Activated T-helper 1 cell treated with anti-CD3 and anti-CD28 coated beads, Interleukin-2, amount 50 U/mL, for 16 hours (primary cell): Measurements from ENCODE around the gene CBY3.
"Not testable (repeated sequence)": the region's sequence is repeated elsewhere in the genome, so short reads cannot be mapped to it uniquely, and the experiment has no call there.

Experiments
- DNase-seq, 2 donors: peaks; one replicate each; pipeline ENCODE4 v3.0.0-alpha.2; 2020; ENCODE audit warnings: low read depth in 1 of 2, low spot score in 1 of 2

Gene CBY3

DNA sequence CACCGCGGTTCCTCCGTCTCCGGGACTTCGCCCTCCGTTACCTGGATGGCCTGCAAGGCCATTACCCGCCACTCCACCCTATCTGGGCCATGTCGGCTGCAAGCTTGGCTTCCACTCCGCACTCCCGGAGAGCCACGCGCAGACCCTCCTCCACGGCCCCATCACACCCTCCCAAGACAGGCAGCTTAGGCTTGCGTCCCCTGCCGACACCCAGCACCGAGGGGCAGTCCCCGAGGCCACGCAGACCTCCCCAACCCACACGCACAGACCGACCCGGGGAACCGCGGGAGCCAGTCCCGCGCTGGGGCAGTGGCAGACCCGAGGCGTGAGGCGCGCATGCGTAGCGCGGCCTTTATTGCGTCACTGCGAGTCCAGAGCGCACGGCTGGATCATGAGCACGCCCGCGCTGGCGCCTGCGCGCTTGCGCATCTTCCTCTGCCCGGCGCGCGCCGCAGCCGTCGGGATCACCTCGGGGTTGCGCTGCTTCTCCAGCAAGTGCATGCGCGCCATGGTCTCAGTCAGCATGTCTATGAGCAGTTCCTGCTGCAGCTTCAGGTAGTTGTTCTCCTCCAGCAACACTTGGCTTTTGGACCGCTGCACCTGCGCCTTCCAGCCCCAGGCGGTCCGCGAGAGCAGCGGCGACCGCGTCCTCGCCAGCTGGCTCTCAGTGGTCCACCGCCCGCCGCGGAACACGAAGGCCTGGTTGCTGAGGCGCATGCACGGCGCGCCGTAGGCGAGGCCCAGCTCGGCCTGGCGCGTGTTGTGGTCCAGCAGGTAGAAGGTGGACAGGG lies 2.4 kb downstream of the CBY3 start:
- peak; percentile 85 to 92 for DNase-seq

- peak in 1 of 2 donors; percentile 19 for DNase-seq
Observed at GRCh38 chr5:179668391-179668790, 12.4 kb downstream of the CBY3 start.

DNA sequence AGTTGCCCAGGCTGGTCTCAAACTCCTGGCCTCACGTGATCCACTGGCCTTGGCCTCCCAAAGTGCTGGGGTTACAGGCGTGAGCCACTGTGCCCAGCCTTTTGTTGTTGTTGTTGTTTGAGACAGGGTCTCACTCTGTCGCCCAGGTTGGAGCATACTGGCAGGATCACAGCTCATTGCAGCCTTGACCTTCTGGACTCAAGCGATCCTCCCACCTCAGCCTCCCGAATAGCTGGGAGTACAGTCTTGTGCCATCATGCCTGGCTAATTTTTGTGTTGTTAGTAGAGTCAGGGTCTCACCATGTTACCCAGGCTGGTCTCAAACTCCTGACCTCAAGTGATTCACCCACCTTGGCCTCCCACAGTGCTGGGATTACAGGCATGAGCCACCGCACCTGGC lies 19.2 kb downstream of the CBY3 start:
- not testable (repeated sequence) for DNase-seq

DNA sequence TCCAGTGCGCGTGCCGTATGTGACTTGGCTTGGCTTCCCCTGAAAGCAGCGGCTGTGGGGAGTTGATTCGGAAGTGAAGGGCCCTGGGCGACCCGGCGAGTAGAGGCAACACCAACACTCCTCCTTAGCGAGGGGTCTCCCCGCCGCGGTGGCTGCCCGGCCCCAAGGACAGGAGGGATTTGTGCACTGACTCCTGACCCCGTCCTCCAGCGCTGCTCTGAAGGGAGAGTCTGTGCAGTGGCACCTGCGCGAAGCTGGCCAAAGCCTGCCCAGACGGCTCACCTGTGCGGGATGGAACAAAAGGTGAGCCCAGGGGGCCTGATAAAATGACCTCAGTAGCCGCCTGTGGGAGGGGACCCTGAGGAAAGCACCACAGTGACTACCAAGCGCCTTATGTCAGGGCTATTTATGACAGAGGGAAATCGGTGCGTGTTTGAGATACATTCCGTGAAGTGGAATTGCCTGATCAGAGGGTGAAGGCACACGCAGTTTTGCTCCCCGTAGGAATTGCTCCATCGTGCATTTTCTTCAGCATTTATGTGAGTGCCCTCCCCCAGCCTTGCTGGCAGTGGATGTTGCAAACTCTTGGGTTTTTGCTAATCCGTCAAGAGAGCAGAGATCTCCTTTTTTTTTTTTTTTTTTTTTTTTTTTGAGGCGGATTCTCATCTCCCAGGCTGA lies 22.5 kb downstream of the CBY3 start:
- not testable (repeated sequence) for DNase-seq

DNA sequence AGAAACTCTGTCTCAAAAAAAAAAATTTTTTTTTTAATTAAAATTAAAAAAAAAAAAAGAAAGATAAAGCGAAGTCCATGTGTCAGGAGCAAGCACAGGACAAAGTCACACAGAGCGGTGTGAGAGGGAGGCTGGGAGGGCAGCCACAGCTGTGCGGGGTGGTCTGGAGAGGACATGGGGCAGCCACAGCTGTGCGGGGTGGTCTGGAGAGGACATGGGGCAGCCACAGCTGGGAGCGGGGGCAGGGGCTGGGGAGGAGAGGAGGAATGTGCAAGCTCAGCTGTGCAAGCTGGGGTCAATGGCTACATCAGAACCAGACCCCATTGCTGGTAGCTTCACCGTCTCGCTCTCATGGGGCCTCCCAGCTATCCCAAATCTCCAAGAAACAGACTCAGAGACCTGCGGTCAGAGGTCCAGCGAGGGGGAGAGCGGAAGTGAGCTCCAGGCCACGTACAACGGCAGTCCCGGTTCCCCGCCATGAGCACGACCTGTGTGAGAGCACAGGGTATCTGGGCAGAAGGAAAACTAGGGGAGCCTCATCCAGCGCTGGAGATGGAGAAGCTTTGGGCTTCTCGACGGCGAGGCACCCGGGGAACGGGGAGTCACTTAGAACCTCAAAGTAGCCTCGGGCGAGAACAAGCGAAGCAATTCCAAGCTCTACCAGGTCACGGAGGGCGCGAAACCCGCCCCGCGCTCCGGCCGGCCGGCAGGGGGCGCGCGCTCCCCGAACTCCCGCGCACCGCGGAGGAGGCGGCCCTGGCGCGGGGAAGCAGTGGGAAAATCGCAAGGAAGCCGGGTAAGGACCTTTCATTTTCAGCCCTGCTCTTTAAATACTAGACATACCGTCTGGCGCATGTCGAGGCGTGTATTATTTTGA lies 23.3 kb downstream of the CBY3 start:
- DNase-seq: not testable (repeated sequence)

DNA sequence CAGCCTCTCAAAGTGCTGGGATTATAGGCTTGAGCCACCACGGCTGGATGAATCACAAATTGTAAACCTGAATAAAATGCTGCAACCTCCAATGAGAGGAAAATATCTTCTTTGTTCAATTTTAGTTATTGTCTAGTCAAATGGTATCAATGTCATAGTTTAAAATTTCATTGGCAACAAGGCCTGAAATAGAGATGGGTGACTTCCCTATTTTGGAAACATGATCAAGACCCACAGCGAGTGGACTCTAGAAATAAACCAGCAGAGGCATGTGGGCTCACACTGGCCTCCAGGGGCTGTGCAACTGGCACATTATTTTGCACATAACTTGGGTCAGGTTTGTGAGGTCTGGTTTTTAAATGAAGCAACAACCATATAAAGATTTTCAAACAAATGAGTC lies 27.7 kb downstream of the CBY3 start:
- not testable (repeated sequence) for DNase-seq

DNA sequence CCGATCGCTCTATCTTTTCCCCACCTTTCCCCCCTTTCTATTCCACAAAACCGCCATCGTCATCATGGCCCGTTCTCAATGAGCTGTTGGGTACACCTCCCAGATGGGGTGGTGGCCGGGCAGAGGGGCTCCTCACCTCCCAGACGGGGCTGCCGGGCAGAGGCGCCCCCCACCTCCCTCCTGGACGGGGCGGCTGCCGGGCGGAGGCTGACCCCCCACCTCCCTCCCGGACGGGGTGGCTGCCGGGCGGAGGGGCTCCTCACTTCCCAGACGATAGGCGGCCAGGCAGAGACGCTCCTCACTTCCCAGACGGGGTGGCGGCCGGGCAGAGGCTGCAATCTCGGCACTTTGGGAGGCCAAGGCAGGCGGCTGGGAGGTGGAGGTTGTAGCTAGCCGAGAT lies 30.6 kb downstream of the CBY3 start:
- not testable (repeated sequence) for DNase-seq

DNA sequence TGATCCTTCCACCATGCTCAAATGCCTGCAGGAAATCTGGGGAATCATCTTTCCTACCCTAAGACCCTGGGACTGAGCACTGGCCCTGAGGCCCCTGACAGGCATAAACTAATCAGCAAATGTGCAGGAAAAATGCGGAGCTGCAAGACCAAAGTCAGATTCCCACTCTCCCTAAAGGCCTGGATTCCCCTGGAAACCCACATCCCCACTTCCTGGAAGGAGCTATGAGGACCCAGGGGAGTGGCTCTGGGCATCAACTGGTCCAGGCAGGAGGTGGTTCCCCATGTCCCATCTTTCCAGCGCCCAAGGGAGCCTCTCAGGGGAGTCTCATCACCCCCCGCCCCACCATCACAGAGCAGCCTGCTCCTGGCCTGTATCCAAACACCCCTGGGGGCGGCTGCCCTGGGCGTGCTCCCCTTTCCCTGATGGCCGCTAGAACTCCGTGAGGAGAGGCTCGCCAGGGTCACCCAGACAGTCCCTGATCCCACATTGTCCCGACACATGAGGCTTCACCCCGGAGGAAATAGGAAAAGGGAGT lies 31.6 kb downstream of the CBY3 start:
- DNase-seq: not testable (repeated sequence)

DNA sequence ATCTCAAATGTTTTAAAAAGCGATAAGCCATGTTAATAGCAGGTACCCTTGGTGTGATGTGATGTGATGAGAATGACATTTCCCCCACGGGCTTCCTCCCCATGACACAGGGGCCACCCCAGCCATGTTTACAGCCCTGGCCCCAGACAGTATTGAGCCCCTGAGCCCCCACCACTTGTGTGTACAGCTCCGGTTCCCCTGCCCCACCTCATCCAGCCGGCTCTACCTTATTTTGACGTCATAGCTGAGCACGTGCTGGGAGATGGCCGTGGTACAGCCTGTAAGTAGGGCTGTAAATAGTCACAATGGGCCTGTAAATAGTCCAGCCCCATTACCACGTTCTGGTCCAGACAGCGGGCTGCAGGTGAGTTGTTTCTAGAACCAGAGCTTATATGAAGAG lies 32.4 kb downstream of the CBY3 start:
- DNase-seq: no peak

- not testable (repeated sequence) for DNase-seq
Observed at GRCh38 chr5:179644766-179645165, 36.1 kb downstream of the CBY3 start.

DNA sequence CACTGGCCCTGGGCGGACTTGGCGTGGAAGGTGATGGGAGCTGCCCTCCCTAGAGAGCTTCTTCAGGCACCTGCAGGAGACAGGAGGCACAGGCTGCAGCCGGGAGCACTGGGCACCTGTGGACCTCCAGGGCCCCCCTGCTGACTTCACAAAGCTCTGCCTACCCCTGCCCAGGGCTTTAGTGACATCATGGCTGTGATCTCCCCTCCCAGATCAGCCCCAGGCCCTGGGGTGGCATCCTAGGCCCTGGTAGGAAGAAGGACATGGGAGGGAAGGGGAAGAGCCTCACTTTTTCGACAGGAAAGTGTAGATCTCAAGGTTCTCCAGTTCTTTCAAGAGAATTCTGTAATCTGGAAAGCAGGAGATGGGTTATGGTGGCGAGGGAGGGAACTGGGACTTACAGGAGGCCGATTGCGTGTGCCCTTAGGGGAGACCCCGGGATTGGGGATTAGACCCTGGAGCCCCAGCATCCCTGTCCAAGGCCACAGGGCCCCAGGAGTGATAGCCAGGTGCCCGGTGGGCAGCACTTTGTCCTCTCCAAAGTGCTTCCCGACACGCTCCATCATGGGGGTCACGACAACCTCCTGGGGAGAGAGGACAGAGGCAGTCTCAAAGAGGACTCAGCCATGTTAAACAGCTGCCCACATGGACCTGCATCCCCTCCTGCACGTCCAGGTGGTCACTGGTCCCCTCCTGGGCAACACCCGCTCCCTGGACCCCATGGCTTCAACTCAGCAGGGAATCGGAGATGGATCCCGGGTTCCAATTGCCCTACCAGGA lies 37.5 kb downstream of the CBY3 start:
- DNase-seq: not testable (repeated sequence)

GRCh38 chr5:179642626-179643025 lies 38.2 kb downstream of the CBY3 start:
- DNase-seq: not testable (repeated sequence)

GRCh38 chr5:179641745-179642144 lies 39.1 kb downstream of the CBY3 start:
- not testable (repeated sequence) for DNase-seq

DNA sequence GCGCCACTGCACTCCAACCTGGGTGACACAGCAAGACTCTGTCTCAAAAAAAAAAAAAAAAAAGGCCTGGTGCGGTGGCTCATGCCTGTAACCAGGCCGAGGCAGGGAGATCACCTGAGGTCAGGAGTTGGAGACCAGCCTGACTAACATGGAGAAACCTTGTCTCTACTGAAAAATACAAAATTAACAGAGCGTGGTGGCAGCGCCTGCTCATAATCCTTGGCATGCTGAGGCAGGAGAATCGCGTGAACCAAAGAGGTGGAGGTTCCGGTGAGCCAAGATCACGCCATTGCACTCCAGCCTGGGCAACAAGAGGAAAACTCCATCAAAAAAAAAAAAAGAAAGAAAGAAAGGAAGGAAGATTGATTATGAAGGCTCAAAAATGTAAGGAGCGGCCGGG lies 41.5 kb downstream of the CBY3 start:
- DNase-seq: not testable (repeated sequence)

DNA sequence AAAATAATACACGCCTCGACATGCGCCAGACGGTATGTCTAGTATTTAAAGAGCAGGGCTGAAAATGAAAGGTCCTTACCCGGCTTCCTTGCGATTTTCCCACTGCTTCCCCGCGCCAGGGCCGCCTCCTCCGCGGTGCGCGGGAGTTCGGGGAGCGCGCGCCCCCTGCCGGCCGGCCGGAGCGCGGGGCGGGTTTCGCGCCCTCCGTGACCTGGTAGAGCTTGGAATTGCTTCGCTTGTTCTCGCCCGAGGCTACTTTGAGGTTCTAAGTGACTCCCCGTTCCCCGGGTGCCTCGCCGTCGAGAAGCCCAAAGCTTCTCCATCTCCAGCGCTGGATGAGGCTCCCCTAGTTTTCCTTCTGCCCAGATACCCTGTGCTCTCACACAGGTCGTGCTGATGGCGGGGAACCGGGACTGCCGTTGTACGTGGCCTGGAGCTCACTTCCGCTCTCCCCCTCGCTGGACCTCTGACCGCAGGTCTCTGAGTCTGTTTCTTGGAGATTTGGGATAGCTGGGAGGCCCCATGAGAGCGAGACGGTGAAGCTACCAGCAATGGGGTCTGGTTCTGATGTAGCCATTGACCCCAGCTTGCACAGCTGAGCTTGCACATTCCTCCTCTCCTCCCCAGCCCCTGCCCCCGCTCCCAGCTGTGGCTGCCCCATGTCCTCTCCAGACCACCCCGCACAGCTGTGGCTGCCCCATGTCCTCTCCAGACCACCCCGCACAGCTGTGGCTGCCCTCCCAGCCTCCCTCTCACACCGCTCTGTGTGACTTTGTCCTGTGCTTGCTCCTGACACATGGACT lies 46.3 kb downstream of the CBY3 start:
- not testable (repeated sequence) for DNase-seq

DNA sequence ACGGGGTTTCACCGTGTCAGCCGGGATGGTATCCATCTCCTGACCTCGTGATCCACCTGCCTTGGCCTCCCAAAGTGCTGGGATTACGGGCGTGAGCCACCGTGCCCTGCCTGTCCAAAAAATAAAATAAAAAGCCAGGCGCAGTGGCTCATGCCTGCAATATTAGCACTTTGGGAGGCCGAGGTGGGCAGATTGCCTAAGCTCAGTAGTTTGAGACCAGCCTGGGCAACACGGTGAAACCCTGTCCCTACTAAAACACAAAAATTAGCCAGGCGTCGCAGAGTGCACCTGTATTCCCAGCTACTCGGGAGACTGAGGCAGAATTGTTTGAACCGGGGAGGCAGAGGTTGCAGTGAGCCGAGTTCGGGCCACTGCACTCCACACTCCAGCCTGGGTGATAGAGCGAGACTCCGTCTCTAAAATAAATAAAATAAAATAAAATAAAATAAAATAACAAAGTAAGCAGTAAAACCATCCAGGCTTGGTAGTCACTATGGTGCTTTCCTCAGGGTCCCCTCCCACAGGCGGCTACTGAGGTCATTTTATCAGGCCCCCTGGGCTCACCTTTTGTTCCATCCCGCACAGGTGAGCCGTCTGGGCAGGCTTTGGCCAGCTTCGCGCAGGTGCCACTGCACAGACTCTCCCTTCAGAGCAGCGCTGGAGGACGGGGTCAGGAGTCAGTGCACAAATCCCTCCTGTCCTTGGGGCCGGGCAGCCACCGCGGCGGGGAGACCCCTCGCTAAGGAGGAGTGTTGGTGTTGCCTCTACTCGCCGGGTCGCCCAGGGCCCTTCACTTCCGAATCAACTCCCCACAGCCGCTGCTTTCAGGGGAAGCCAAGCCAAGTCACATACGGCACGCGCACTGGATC lies 47.1 kb downstream of the CBY3 start:
- DNase-seq: not testable (repeated sequence)
